ENCODE measurements around the gene SUPT3H. TPM values are rescaled to one million over a fixed set of nuclear protein-coding genes. Genes with fewer than 3 reads are reported as not detected.

Gene SUPT3H
- total RNA-seq, 1 donor: 4.7 TPM

DNA sequence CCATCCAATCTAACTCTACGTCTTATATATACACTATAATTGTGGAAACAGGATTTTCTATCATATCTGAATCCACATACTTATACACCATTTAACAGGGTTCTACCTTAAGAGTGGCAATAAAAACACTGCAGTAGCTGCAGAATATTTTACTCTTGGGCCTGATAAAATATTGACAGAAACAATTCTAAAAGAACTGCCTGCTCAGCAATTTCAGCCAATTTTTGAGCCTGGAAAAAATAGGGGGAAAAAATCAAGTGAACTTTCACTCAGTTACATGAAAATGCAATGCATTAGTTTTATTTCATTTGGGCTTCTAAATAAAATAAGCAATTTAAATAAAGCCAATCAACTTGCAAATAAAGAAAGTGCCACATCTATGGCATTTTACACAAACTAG lies 296.1 kb downstream of the SUPT3H start:
- H3K36me3 ChIP-seq (ENCODE audit: insufficient read depth, low read length): no peaks in the 10 kb centered on the region
- no peaks in the 10 kb centered on the region for H4K20me1 ChIP-seq (ENCODE audit: insufficient read depth, low read length)
- DNase-seq (ENCODE audit: insufficient read length, low spot score, missing footprints): no peak
- no peak overlapping the region for H3K4me3 ChIP-seq (ENCODE audit: insufficient read depth, low read length)
- peaks cover 2% of the 10 kb centered on the region for H3K9me3 ChIP-seq (ENCODE audit: low read depth, low read length)
- H2AFZ ChIP-seq (ENCODE audit: low read length): no peak overlapping the region
- H3K27ac ChIP-seq (ENCODE audit: low read depth, low read length): no peak overlapping the region
- H3K27me3 ChIP-seq (ENCODE audit: insufficient read depth, low read length): no peaks in the 10 kb centered on the region
- no peak overlapping the region for H3K4me2 ChIP-seq (ENCODE audit: insufficient read depth, low read length)
- no peaks in the 10 kb centered on the region for H3K79me2 ChIP-seq (ENCODE audit: insufficient read depth, low read length)
- TF ChIP-seq, protein P1, sequence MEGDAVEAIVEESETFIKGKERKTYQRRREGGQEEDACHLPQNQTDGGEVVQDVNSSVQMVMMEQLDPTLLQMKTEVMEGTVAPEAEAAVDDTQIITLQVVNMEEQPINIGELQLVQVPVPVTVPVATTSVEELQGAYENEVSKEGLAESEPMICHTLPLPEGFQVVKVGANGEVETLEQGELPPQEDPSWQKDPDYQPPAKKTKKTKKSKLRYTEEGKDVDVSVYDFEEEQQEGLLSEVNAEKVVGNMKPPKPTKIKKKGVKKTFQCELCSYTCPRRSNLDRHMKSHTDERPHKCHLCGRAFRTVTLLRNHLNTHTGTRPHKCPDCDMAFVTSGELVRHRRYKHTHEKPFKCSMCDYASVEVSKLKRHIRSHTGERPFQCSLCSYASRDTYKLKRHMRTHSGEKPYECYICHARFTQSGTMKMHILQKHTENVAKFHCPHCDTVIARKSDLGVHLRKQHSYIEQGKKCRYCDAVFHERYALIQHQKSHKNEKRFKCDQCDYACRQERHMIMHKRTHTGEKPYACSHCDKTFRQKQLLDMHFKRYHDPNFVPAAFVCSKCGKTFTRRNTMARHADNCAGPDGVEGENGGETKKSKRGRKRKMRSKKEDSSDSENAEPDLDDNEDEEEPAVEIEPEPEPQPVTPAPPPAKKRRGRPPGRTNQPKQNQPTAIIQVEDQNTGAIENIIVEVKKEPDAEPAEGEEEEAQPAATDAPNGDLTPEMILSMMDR (IDR thresholded peaks at IDR 0.05; ENCODE audit: extremely low read depth, low read depth, low read length): no peak
- no peaks in the 10 kb centered on the region for H3K4me1 ChIP-seq (ENCODE audit: insufficient read depth, low read length)

DNA sequence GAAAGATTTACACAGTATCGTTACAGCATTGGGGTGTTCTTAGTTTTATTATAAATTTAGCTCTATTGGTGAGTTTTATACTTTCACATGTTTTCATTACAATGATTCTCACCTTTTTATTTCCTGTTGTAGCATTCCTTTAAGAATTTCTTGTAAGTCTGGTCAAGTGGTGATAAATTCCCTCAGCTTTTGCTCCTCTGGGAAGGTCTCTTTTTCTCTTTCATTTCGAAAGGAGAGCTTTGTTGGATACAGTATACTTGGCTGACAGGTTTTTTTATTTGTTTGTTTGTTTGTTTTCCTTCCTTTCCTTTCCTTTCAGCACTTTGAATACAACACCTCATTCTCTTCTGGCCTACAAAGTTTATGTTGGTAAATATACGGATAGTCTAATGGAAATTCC lies 299.3 kb downstream of the SUPT3H start:
- Histone ChIP-seq H2AFZ (ENCODE audit: low read length) (no peak overlapping the region), H3K79me2 (ENCODE audit: insufficient read depth, low read length) (no peaks in the 10 kb centered on the region), H3K36me3 (ENCODE audit: insufficient read depth, low read length) (no peaks in the 10 kb centered on the region), H3K4me1 (ENCODE audit: insufficient read depth, low read length) (peaks cover 13% of the 10 kb centered on the region), H3K27ac (ENCODE audit: low read depth, low read length) (no peak overlapping the region), H3K4me3 (ENCODE audit: insufficient read depth, low read length) (no peak overlapping the region), H4K20me1 (ENCODE audit: insufficient read depth, low read length) (no peaks in the 10 kb centered on the region), H3K9me3 (ENCODE audit: low read depth, low read length) (peaks cover 2% of the 10 kb centered on the region), H3K27me3 (ENCODE audit: insufficient read depth, low read length) (no peaks in the 10 kb centered on the region), H3K4me2 (ENCODE audit: insufficient read depth, low read length) (no peak overlapping the region)
- TF ChIP-seq, protein P1 (IDR thresholded peaks at IDR 0.05; ENCODE audit: extremely low read depth, low read depth, low read length): no peak
- DNase-seq (ENCODE audit: insufficient read length, low spot score, missing footprints): no peak

DNA sequence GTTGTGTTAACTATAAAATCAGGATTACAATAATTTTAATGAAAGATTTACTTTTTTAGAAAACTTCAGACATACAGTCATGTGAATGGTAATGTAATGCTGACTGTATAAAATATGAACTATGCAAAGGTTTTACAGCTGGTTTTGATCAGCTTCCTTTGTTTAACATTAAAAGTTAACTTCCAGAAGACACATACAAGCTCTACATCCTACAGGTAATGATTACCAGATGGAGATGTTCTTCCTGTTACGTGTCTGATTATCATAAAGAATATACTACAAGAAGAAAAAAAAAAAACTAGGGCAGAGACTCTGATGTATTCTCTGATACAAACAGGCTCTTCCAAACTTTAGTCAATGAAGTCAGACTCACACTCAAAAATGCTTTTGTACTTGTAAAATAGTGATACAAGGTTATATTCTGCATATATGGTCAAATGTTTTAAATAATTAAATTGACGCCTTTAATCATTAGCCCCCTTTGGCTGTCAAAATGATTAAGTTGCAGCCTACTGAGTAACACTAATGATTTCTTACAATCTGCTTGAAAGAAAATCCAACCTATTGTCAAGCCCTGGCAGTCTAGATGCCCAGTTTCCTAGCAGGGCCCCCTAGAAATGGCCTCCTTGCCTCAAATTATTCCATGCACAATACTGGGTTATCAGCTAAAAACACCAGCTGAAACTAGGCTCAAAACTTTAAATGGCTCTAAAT lies 301.4 kb downstream of the SUPT3H start:
- no peaks in the 10 kb centered on the region for H3K79me2 ChIP-seq (ENCODE audit: insufficient read depth, low read length)
- no peak overlapping the region for H2AFZ ChIP-seq (ENCODE audit: low read length)
- no peak overlapping the region for H3K4me2 ChIP-seq (ENCODE audit: insufficient read depth, low read length)
- H3K27me3 ChIP-seq (ENCODE audit: insufficient read depth, low read length): no peaks in the 10 kb centered on the region
- no peak overlapping the region for H3K4me3 ChIP-seq (ENCODE audit: insufficient read depth, low read length)
- DNase-seq (ENCODE audit: insufficient read length, low spot score, missing footprints): no peak
- H3K27ac ChIP-seq (ENCODE audit: low read depth, low read length): peak overlapping the region; percentile 72
- TF ChIP-seq, protein P1 (IDR thresholded peaks at IDR 0.05; ENCODE audit: extremely low read depth, low read depth, low read length): no peak
- peaks cover 13% of the 10 kb centered on the region for H3K4me1 ChIP-seq (ENCODE audit: insufficient read depth, low read length)
- H3K36me3 ChIP-seq (ENCODE audit: insufficient read depth, low read length): no peaks in the 10 kb centered on the region
- H4K20me1 ChIP-seq (ENCODE audit: insufficient read depth, low read length): no peaks in the 10 kb centered on the region
- H3K9me3 ChIP-seq (ENCODE audit: low read depth, low read length): peaks cover 2% of the 10 kb centered on the region

DNA sequence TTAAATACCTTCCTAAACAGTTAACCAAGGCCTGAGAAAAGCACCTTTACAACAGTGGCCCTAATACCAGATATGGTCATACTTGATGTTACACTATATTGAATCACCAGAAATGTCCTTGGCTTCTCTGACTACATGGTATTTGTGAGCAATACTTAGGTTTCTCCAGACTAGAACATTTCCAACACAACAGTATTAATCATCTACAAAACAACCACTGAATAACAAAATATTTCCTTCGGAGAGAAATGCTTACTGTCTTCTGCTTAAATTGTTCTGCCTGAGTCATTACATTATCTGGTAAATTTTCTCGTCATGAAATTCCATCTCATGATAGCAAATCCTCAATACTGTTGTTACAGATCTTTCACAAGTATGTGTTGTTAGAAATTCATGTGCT lies 302.5 kb downstream of the SUPT3H start:
- H3K4me1 ChIP-seq (ENCODE audit: insufficient read depth, low read length): peaks cover 13% of the 10 kb centered on the region
- H2AFZ ChIP-seq (ENCODE audit: low read length): no peak overlapping the region
- H3K4me3 ChIP-seq (ENCODE audit: insufficient read depth, low read length): no peak overlapping the region
- peak overlapping the region; percentile 72 for H3K27ac ChIP-seq (ENCODE audit: low read depth, low read length)
- peak; percentile 68 for DNase-seq (ENCODE audit: insufficient read length, low spot score, missing footprints)
- no peaks in the 10 kb centered on the region for H3K79me2 ChIP-seq (ENCODE audit: insufficient read depth, low read length)
- peak overlapping the region; percentile 2 for H3K4me2 ChIP-seq (ENCODE audit: insufficient read depth, low read length)
- peaks cover 2% of the 10 kb centered on the region for H3K9me3 ChIP-seq (ENCODE audit: low read depth, low read length)
- no peaks in the 10 kb centered on the region for H3K36me3 ChIP-seq (ENCODE audit: insufficient read depth, low read length)
- no peaks in the 10 kb centered on the region for H4K20me1 ChIP-seq (ENCODE audit: insufficient read depth, low read length)
- TF ChIP-seq, protein P1 (IDR thresholded peaks at IDR 0.05; ENCODE audit: extremely low read depth, low read depth, low read length): no peak
- no peaks in the 10 kb centered on the region for H3K27me3 ChIP-seq (ENCODE audit: insufficient read depth, low read length)

Data from osteoblast (primary cell).